Lower lobe of right lung (tissue), 2 donors: ENCODE results near the gene ZNF536. TPM values are rescaled to one million over a fixed set of nuclear protein-coding genes. Genes with fewer than 3 reads are reported as not detected.
"Not testable (repeated sequence)": the region's sequence is repeated elsewhere in the genome, so short reads cannot be mapped to it uniquely, and the experiment has no call there.

Experiments
- ATAC-seq, 2 donors: fragments of 200-7000 bp; cut with Tn5 transposase; one replicate each; pipeline ENCODE4 v1.9.1; 2020 to 2022; ENCODE audit warnings: mild to moderate bottlenecking in 2 of 2, moderate library complexity in 2 of 2
- DNase-seq: peaks from one replicate; pipeline ENCODE4 v3.0.0-alpha.2; 2020
- H3K27ac ChIP-seq: fragments of 200-600 bp; one replicate; pipeline ENCODE4 v1.8.0; 2022
- H3K27me3 ChIP-seq: fragments of 200-600 bp; one replicate; pipeline ENCODE4 v1.8.0; 2022; ENCODE audit warnings: low read depth
- H3K36me3 ChIP-seq: fragments of 200-600 bp; one replicate; pipeline ENCODE4 v1.8.0; 2022; ENCODE audit warnings: mild to moderate bottlenecking
- H3K4me1 ChIP-seq: fragments of 200-600 bp; one replicate; pipeline ENCODE4 v1.8.0; 2022
- H3K4me3 ChIP-seq: fragments of 200-600 bp; one replicate; pipeline ENCODE4 v1.8.0; 2022; ENCODE audit warnings: mild to moderate bottlenecking
- H3K9me3 ChIP-seq: fragments of 200-600 bp; one replicate; pipeline ENCODE4 v1.8.0; 2022
- CTCF ChIP-seq: fragments of 200-600 bp; IDR thresholded peaks from one replicate; pipeline ENCODE4 v1.8.0; 2022; ENCODE audit warnings: antibody characterized with exemption, mild to moderate bottlenecking
- intact Hi-C: fragments of 100-400 bp; cut with DNase I; formaldehyde crosslinking; loops from one replicate; pipeline ENCODE4 v1.11.0; 2022
- total RNA-seq: library from RNA; stranded (reverse); fragmentation: NEBNext Ultra II Directional; extraction: Animal tissue kit (Norgen Biotek cat#: 25700); gene quantifications from one replicate; pipeline ENCODE4 v1.2.1, GENCODE V29; 2021
- donor health status: DM: no; HTN: yes; CAD: no; lungs with severe emphysema.

Gene ZNF536
- total RNA-seq, 1 donor from 2014 or later: 0.12 TPM

GRCh38 chr19:30391554-30392551 lies 19.7 kb downstream of the ZNF536 start:
- H3K27me3 ChIP-seq: no peaks in the 10 kb centered on the region
- H3K4me3 ChIP-seq: no peak overlapping the region
- TF ChIP-seq CTCF: no peak
- no peaks in the 10 kb centered on the region for H3K36me3 ChIP-seq
- ATAC-seq (no peak), DNase-seq (no peak)
- H3K27ac ChIP-seq: no peak overlapping the region
- H3K4me1 ChIP-seq: no peaks in the 10 kb centered on the region
- intact Hi-C loops: no loop called here
- H3K9me3 ChIP-seq: no peaks in the 10 kb centered on the region

- no peaks in the 10 kb centered on the region for H3K9me3 ChIP-seq
- ATAC-seq: no peak
- intact Hi-C loops: no loop called here
Measured at GRCh38 chr19:30393046-30393445, 20.9 kb downstream of the ZNF536 start.

GRCh38 chr19:30393729-30394480 lies 21.7 kb downstream of the ZNF536 start:
- DNase-seq (no peak), ATAC-seq (no peak)
- Histone ChIP-seq H3K4me3 (no peak overlapping the region), H3K27me3 (no peaks in the 10 kb centered on the region), H3K36me3 (no peaks in the 10 kb centered on the region), H3K4me1 (no peaks in the 10 kb centered on the region), H3K9me3 (no peaks in the 10 kb centered on the region), H3K27ac (no peak overlapping the region)
- TF ChIP-seq CTCF: no peak
- intact Hi-C loops: no loop called here

More at GRCh38 chr19:30393046-30393445, 20.9 kb downstream of the ZNF536 start:
- H3K27ac ChIP-seq: no peak overlapping the region
- H3K4me3 ChIP-seq: no peak overlapping the region
- no peaks in the 10 kb centered on the region for H3K27me3 ChIP-seq
- no peaks in the 10 kb centered on the region for H3K36me3 ChIP-seq
- TF ChIP-seq CTCF: no peak
- H3K4me1 ChIP-seq: no peaks in the 10 kb centered on the region
- DNase-seq: no peak

- no peaks in the 10 kb centered on the region for H3K27me3 ChIP-seq
- ATAC-seq: no peak
- no peak overlapping the region for H3K27ac ChIP-seq
- no peaks in the 10 kb centered on the region for H3K4me1 ChIP-seq
- TF ChIP-seq CTCF: no peak
- H3K9me3 ChIP-seq: no peaks in the 10 kb centered on the region
- intact Hi-C loops: no loop called here
- no peak overlapping the region for H3K4me3 ChIP-seq
- DNase-seq: no peak
- H3K36me3 ChIP-seq: no peaks in the 10 kb centered on the region
Measured at GRCh38 chr19:30394481-30395151, 22.4 kb downstream of the ZNF536 start.

GRCh38 chr19:30395283-30395682 lies 23.1 kb downstream of the ZNF536 start:
- no peaks in the 10 kb centered on the region for H3K36me3 ChIP-seq
- intact Hi-C loops: no loop called here

DNA sequence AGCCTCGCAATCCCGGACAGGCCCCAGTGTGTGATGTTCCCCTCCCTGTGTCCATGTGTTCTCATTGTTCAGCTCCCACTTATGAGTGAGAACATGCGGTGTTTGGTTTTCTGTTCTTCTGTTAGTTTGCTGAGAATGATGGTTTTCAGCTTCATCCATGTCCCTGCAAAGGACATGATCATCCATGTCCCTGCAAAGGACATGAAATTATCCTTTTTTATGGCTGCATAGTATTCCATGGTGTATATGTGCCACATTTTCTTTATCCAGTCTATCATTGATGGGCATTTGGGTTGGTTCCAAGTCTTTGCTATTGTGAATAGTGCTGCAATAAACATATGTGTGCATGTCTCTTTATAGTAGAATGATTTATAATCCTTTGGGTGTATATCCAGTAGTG lies 26.4 kb downstream of the ZNF536 start:
- H3K36me3 ChIP-seq, intact Hi-C loops, H3K4me3 ChIP-seq, H3K4me1 ChIP-seq, DNase-seq, H3K9me3 ChIP-seq, H3K27ac ChIP-seq, ATAC-seq, H3K27me3 ChIP-seq: not testable (repeated sequence)

More at GRCh38 chr19:30395283-30395682, 23.1 kb downstream of the ZNF536 start:
- Histone ChIP-seq H3K4me1 (no peaks in the 10 kb centered on the region), H3K27me3 (no peaks in the 10 kb centered on the region), H3K9me3 (no peaks in the 10 kb centered on the region), H3K27ac (no peak overlapping the region), H3K4me3 (no peak overlapping the region)
- TF ChIP-seq CTCF: no peak
- no peak for ATAC-seq
- DNase-seq: no peak
